Measurements from ENCODE around the gene FBLN1.

The FBLN1 gene

DNA sequence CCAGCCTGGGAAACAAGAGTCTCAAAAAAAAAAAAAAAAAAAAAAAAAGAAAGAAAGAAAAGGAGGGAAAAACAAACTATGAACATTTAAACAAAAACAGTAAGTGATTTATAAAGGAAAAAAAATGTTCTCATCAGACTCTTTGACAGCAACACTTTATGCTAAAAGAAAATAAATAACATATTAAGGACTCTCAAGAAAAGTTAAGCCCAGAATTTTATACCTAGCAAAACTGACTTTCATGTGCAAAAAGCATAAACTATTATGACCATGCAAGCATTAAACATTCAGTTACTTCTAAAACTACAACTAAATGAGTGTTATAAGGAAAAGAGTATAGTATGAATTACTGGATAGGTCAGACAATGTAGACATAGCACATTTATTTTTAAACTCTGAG is 68.4 kb downstream of the FBLN1 start:
- DNase-seq (ENCODE audit: low read depth): no peak

GRCh38 chr22:45572444-45572843 is 69.8 kb downstream of the FBLN1 start:
- no peak for DNase-seq (ENCODE audit: low read depth)

DNA sequence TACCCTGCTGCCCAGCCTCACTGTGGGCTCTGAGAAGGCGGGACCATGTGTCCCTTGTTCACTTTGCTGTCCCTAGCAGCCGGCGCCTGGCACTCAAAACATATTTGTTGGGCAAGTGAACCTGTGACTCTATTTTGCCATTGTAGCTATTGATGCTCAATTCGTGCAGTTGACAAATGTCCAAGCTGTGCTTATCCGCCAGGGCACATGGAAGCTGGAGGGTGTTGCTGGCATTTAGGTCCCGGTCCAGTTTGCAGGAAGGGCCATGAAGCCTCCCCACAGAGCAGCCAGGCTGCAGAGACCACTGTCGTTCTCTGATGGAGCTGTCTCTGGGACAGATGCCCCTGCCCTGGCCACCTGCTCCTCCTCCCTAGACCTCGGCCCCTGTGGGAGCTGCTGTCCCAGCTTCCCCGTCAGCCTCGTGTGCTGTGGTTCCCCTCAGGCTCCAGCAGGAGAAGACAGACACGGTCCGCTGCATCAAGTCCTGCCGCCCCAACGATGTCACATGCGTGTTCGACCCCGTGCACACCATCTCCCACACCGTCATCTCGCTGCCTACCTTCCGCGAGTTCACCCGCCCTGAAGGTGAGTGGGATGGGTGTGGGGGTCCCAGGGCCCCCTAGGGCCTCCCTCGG is 71.5 kb downstream of the FBLN1 start:
- DNase-seq (ENCODE audit: low read depth): no peak

- DNase-seq (ENCODE audit: low read depth): no peak
Measured at GRCh38 chr22:45575173-45575572, 72.5 kb downstream of the FBLN1 start.

DNA sequence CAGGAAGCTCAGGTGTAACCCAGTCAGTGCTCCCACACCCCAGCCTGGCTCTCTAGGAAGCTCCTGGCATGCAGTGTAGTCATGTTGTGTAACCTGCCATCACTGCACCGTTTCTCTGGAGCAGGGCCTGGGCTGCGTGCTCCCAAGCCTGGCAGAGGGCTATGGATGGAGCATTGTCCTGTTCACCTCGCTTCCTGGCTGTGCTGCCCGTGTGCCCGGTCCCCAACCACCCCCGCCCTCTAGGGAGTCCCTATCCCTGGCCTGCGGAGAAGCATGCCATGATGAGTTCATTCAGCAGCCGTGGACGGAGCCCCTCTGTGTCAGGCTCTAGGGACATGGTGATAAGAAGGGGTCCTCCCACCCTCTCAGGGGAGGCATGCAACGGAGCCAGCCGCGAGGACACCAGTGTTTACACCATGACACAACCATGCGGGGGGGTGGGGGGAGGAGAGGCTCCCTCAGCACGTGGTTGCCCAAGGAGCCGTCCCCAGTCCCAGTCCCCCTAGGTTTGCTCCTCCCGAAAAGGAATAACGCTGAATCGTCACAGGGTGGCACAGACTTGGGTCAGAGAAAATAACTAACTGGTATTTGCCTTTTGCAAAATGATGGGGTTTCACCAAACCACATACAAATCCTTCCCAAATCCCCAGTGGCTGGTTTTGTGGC is 73.1 kb downstream of the FBLN1 start:
- DNase-seq (ENCODE audit: low read depth): no peak

DNA sequence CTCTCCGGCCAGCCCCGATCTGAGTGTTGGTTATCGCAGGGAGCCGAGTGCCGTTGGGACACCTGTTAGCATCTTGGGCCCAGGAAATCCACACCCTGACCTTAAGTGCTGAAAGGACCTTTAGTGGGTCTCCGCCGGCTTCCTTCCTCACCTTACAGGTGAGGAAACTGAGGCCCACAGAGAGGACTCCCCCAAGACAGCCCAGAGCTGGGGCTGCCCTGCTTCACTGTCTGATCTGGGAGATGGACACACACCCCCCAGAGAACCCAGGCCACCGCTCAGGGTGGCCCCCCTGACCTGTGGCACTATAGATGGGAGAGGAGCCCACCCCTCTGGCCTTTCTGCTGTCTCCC is 73.6 kb downstream of the FBLN1 start:
- DNase-seq (ENCODE audit: low read depth): no peak

- DNase-seq (ENCODE audit: low read depth): no peak
Measured at GRCh38 chr22:45576730-45577464, 74.2 kb downstream of the FBLN1 start.

GRCh38 chr22:45577746-45578523 is 75.3 kb downstream of the FBLN1 start:
- peak; percentile 73 for DNase-seq (ENCODE audit: low read depth)

GRCh38 chr22:45578524-45579147 is 76.0 kb downstream of the FBLN1 start:
- DNase-seq (ENCODE audit: low read depth): no peak

- no peak for DNase-seq (ENCODE audit: low read depth)
Measured at GRCh38 chr22:45579306-45579705, 76.6 kb downstream of the FBLN1 start.

DNA sequence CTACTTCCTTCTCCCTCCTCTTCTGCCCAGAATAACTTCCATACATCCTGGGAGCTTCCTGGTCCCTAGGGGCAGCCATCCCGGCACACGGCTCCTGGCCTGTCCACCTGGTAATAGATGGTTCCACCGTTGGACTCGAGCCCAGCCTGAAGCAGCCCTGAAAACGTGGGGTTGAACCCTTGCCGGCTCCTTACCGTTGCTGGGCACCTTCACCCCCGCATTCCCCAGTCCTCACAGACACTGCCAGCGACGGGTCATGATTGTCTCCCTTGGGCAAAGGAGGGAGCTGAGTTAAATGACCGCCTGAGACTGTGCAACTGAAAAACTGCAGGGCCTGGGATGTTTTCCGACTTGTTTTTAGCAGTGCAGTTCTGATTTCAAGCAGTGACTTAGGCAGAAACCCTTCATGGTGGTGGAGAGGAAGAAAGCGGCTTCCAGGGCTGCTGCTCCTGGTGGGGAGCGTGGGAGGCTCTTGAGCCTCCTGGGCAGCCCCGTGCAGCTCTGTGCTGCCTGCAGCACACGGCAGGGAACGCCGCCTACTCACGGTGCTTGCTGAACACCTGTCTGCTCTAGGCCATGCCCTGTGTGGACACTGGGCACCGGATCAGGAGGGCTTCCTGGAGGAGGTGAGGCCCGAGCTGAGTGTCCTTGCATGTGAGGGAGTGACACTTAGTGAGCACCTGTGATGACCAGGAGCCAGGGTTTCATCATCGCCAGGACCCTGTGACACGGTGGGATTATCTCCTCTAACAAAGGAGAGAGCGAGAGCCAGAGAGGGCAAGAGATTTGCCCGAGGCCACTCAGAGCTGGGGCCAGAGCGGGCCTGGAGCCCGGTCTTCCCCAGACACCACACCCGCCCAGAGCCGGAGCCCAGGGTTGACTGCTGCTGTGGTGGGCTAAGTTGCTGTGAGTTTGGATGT is 77.4 kb downstream of the FBLN1 start:
- DNase-seq (ENCODE audit: low read depth): no peak

DNA sequence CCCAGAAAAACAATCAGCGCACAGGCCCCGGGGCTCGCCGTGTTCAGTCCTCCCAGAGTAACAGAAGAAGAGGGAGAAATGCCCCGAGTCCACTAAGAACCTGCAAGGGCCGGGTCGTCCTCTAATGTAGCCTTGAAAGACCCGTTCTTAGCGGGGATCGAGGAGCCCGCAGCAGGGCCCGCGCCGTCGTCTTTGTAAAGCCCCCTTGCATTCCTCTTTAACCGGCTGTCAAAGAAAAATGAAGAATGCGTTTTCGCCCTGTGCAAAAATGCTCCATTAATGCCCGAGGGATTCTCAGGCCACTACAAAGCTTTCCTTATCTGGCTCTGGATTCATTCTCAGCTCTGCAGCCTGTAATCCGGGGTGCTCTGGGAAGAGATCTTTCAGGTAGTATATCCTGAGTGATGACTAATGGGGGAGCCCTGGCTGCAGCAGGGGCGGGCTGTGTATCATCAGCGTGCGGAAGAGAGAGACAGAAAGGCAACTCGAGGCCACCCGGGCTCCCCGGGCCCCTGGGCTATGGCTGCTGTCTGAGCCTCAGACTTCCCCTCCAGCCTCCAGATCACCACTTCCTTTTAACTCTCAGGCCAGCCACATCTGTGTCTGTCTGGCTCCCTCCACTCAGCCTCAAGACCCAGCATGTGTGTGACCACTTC is 78.2 kb downstream of the FBLN1 start:
- DNase-seq (ENCODE audit: low read depth): no peak

- DNase-seq (ENCODE audit: low read depth): no peak
Measured at GRCh38 chr22:45581549-45582080, 78.9 kb downstream of the FBLN1 start.

- no peak for DNase-seq (ENCODE audit: low read depth)
Measured at GRCh38 chr22:45582236-45582954, 79.7 kb downstream of the FBLN1 start.

GRCh38 chr22:45582955-45583320 is 80.3 kb downstream of the FBLN1 start:
- no peak for DNase-seq (ENCODE audit: low read depth)

DNA sequence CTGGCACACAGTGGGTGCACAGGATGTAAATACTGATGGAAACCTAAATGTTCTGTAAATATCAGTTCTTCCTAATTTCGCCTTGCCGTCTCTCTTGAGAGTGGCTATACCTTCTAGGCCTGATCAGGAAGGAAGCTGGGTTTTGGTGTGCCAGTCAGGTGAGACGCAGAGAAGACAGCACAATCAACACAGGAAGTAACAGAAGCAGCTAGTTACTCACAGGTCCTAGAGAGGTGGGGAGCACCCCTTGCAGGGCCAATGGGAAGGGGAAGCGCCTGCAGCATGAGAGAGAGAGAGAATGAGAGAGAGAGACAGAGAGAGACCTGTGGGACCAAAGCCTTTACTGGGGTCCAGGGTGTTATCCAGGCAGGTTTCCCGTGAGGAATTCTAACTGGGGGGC is 80.8 kb downstream of the FBLN1 start:
- no peak for DNase-seq (ENCODE audit: low read depth)

GRCh38 chr22:45584121-45584570 is 81.5 kb downstream of the FBLN1 start:
- DNase-seq (ENCODE audit: low read depth): peak; percentile 43

DNA sequence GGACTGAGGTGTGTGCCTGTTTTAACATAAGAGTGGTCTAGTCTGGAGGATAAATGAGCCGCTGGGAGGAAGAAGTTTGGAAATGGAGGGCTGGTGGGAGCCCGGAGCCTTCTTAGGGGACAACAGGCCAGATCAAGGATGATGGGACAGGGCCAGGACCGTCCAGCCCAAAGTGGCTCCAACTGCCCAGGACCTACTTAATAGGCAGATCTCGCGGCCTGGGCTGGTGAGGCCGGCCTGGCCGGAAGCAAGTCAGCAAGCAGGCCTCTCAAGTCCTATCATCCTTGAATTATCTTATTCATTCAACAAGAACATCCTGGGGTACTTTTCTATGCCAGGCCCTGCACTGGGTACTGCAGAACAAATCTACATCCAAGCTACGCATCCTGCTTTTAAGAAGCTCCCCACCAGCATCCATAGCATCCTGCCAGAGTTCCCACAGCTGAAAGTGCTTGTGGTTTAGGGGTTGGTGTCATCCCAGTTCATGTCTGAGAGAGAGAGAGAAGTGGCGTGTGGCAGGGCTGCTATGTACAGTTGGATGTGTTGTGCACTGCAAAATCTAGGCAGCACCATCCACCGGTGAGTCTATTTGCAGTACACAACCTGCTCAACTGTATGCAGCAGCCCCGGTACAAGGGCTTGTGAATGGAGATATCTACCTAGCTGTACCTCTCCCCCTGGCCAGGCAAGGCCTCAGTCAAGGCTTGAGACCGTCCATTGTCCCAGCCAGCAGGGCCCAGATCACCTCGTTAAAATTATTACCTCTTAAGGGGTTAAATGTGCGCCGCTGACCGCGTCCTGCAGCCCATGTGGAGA is 82.1 kb downstream of the FBLN1 start:
- DNase-seq (ENCODE audit: low read depth): no peak

- no peak for DNase-seq (ENCODE audit: low read depth)
Measured at GRCh38 chr22:45585437-45585755, 82.7 kb downstream of the FBLN1 start.

All from iris pigment epithelial cell (primary cell).